Thyroid gland (tissue), 4 donors: ENCODE measurements around the gene TMEM52B. TPM values are rescaled to one million over a fixed set of nuclear protein-coding genes. Genes with fewer than 3 reads are reported as not detected.

ENCODE experiments used
- DNase-seq, 2 donors: peaks; one replicate each; pipeline ENCODE4 v3.0.0-alpha.2; 2019
- H3K27ac ChIP-seq, 3 donors: fragments of 200-600 bp; sonication (generic); 1 replicate in 2 of 3; 2 replicates in 1 of 3; pipeline ENCODE4 v1.5.1; 2016 to 2019; ENCODE audit warnings: mild to moderate bottlenecking in 1 of 3, moderate library complexity in 1 of 3
- H3K27me3 ChIP-seq: fragments of 200-600 bp; sonication (generic); one replicate; pipeline ENCODE4 v1.5.1; 2019
- H3K36me3 ChIP-seq, 2 donors: fragments of 200-600 bp; sonication (generic); one replicate each; pipeline ENCODE4 v1.5.1; 2016 to 2019
- H3K4me1 ChIP-seq, 2 donors: fragments of 200-600 bp; sonication (generic); one replicate each; pipeline ENCODE4 v1.5.1; 2017 to 2019
- H3K4me3 ChIP-seq, 3 donors: fragments of 200-600 bp; sonication (generic); replicated peaks in 1 of 3; 1 replicate in 2 of 3; 2 replicates in 1 of 3; pipeline ENCODE4 v1.5.1; 2016; ENCODE audit warnings: mild to moderate bottlenecking in 1 of 3
- H3K9me3 ChIP-seq: fragments of 200-600 bp; sonication (generic); one replicate; pipeline ENCODE4 v1.5.1; 2017
- POLR2A ChIP-seq, 2 donors: fragments of 450-650 bp; IDR thresholded peaks; one replicate each; pipeline ENCODE4 v1.6.1; 2017; ENCODE audit warnings: antibody characterized with exemption in 2 of 2, mild to moderate bottlenecking in 2 of 2, moderate library complexity in 1 of 2
- WGBS, 2 donors: methylation state at CpG; one replicate each; pipeline ENCODE4 v1.1.5; 2017; 5-methylcytosine and 5-hydroxymethylcytosine counted together
- intact Hi-C: fragments of 100-400 bp; cut with DNase I; formaldehyde crosslinking; loops from one replicate; pipeline ENCODE4 v1.15.1; 2023
- total RNA-seq, 4 donors: library from RNA; depleted of rRNA; stranded (reverse); fragments of >200 nt; gene quantifications; one replicate each; pipeline ENCODE4 v1.2.3, GENCODE V29; 2016
- TF ChIP-seq, protein P1 (sequence below), 6 experiments: fragments of 200-600 bp in 3 of 6; fragments of 450-650 bp in 3 of 6; sonication (generic) in 3 of 6; IDR thresholded peaks; one replicate each; pipeline ENCODE4 v1.5.1; 2016 to 2019; ENCODE audit warnings: antibody characterized with exemption in 6 of 6, mild to moderate bottlenecking in 2 of 6, inconsistent platforms in 1 of 6, moderate library complexity in 1 of 6

The TMEM52B gene
- not detected for total RNA-seq

DNA sequence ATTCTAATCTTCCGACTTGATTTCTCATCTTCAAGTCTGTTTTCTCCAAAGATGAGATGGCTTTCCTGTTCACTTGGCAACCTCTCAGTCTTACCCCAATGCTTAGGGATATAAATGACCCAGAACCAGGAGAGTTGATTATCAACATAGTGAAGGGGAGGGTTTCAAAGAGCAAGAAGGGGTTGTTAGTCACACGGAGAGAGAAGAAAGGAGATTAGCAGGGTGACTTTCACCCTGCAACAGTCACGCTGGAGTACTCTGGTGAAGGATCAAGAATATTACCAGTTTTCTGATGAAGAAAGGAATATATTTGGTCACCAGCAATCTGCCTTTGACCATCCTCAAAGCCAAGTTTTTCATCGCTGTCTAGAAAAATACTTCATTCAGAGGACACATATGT lies at the start of gene TMEM52B:
Gene TMEM52B, plus strand, starts transcription at position 212 of the 400 bp plus-strand sequence. CDS start 543 bp downstream, outside the sequence.
- H3K4me3 ChIP-seq = no peak within 1 kb of the TSS
- H3K27me3 ChIP-seq = no peaks in the 10 kb centered on the region
- WGBS, 2 donors = 57 to 63% methylated on average over 4 of the region's 4 CpGs
- H3K4me1 ChIP-seq = no peaks in the 10 kb centered on the region
- H3K27ac ChIP-seq = no peak within 1 kb of the TSS
- no peak for TF ChIP-seq POLR2A (IDR thresholded peaks at IDR 0.05)
- TF ChIP-seq, protein P1, sequence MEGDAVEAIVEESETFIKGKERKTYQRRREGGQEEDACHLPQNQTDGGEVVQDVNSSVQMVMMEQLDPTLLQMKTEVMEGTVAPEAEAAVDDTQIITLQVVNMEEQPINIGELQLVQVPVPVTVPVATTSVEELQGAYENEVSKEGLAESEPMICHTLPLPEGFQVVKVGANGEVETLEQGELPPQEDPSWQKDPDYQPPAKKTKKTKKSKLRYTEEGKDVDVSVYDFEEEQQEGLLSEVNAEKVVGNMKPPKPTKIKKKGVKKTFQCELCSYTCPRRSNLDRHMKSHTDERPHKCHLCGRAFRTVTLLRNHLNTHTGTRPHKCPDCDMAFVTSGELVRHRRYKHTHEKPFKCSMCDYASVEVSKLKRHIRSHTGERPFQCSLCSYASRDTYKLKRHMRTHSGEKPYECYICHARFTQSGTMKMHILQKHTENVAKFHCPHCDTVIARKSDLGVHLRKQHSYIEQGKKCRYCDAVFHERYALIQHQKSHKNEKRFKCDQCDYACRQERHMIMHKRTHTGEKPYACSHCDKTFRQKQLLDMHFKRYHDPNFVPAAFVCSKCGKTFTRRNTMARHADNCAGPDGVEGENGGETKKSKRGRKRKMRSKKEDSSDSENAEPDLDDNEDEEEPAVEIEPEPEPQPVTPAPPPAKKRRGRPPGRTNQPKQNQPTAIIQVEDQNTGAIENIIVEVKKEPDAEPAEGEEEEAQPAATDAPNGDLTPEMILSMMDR (IDR thresholded peaks at IDR 0.05) = no peak
- intact Hi-C loops = no loop called here
- no peak for DNase-seq
- H3K36me3 ChIP-seq = no peaks in the 10 kb centered on the region
- H3K9me3 ChIP-seq = no peaks in the 10 kb centered on the region

DNA sequence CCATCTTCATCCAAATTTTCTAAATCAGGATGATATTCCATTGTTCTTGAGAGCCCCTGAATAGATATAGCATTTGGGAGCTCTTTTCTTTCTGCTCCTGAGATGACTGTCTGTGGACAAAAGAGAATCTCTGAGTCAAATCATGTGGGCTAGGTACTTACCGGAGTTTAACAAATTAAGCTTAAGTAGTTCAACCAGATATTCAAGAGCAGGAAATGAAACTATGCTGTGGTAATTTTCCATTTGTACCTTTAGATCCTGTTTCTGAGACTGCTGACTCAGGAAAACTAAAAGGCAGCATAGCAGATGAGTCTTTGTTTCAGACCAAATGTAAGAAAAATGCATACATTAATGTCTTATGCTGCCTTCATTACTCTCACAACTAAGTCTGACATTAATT lies 48.8 kb upstream of the TMEM52B start, which contains the start of gene CLEC7A:
Gene CLEC7A, minus strand, starts transcription at position 158 of the 400 bp plus-strand sequence. Its CDS starts 117 bp downstream, at position 41.
- Histone ChIP-seq H3K27me3 (no peaks in the 10 kb centered on the region), H3K4me1 (no peaks in the 10 kb centered on the region), H3K4me3 (no peak within 1 kb of the TSS), H3K27ac (no peak within 1 kb of the TSS), H3K9me3 (no peaks in the 10 kb centered on the region), H3K36me3 (no peaks in the 10 kb centered on the region)
- intact Hi-C loops = loop anchor here (10.0 kb wide), 1 partner anchor 95 kb away; the partner anchor contains the start of gene CLEC9A
- no peak for DNase-seq
- no peak for TF ChIP-seq POLR2A (IDR thresholded peaks at IDR 0.05)
- TF ChIP-seq, protein P1 (IDR thresholded peaks at IDR 0.05) = no peak
- 29 to 41% methylated on average over 1 of the region's 1 CpG for WGBS, 2 donors

DNA sequence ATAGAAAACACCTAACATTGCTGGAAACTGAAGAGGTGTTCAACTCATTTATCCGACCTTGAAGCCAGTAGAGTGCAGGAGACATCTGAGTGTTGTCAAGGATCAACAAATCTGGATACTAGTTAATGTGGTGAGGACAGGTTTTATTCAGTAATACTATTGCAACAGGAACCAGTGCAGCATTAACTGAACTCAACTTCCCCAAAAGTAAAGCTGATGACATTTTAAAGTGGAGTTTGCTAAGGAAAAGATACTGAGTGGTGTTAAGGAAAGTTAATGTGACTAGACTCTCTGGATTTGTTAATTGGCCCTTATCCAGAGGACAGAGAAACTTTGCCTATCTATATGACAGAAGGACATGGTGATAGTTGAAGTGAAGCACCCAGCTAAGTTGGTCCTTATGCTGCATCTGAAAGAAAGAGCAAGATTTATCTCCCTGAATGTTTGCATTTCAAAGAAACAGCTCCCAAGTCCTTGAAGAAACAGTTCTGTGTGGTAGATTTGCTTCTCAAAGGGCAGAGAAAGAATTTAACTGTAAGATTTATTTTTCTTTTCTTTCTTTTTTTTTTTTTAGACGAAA lies 47.6 kb upstream of the TMEM52B start:
- TF ChIP-seq, protein P1 (IDR thresholded peaks at IDR 0.05) = no peak
- no peak for TF ChIP-seq POLR2A (IDR thresholded peaks at IDR 0.05)
- WGBS, 2 donors = 62 to 66% methylated on average over 2 of the region's 2 CpGs

DNA sequence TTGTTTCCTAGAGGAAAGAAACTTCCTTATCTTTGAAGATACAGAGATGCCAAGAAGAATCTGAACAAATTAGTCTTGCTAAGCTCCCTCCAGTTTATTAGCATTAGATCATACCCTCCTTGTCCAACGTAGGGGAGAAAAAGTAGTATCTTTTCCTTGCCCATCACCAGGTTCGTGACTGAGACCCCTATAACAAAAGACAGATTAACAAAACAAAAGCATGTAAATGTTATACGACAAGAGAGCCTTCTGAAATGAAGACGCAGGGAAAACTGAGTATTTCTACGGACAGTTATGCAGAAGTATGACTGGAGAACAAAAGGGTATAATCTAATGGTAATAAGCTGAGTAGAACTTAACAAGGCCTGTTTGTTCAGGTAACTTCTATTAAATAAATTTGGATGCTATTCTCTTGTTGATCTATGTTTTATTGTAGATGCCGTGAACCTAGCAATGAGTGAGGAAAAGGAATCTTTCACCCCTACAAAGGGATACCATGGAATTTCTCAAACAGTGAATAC lies 45.9 kb upstream of the TMEM52B start:
- Histone ChIP-seq H3K4me3 (no peak overlapping the region), H3K27ac (no peak overlapping the region), H3K27me3 (no peaks in the 10 kb centered on the region), H3K9me3 (no peaks in the 10 kb centered on the region), H3K4me1 (no peaks in the 10 kb centered on the region), H3K36me3 (no peaks in the 10 kb centered on the region)
- TF ChIP-seq, protein P1 (IDR thresholded peaks at IDR 0.05) = no peak
- TF ChIP-seq POLR2A (IDR thresholded peaks at IDR 0.05) = no peak
- intact Hi-C loops = loop anchor here (10.0 kb wide), 1 partner anchor 98 kb away; the partner anchor contains the start of gene CLEC9A
- 72 to 74% methylated on average over 6 of the region's 6 CpGs for whole genome bisulfite sequencing, 2 donors
- no peak for DNase-seq

More for the DNA sequence above, 47.6 kb upstream of the TMEM52B start:
- Histone ChIP-seq H3K4me1 (no peaks in the 10 kb centered on the region), H3K36me3 (no peaks in the 10 kb centered on the region), H3K9me3 (no peaks in the 10 kb centered on the region), H3K27ac (no peak overlapping the region), H3K27me3 (no peaks in the 10 kb centered on the region), H3K4me3 (no peak overlapping the region)
- intact Hi-C loops = loop anchor here (10.0 kb wide), 1 partner anchor 96 kb away; the partner anchor contains the start of gene CLEC9A
- no peak for DNase-seq

DNA sequence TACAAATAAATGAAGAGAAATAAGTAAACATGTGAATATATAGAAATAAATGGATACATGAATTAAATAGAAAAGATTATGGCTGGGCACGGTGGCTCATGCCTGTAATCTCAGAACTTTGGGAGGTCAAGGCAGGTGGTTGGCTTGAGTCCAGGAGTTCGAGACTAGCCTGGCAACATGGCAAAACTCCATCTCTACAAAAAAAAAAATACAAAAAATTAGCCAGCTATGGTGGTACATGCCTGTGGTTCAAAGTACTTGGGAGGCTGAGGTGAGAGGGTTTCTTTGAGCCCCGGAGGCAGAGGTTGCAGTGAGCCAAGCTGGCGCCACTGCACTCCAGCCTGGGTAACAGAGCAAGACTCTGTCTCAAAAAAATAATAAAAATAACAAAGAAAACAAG lies 43.7 kb upstream of the TMEM52B start:
- H3K27ac ChIP-seq = no peak overlapping the region
- DNase-seq = no peak
- H3K9me3 ChIP-seq = no peaks in the 10 kb centered on the region
- 80 to 83% methylated on average over 4 of the region's 4 CpGs for WGBS, 2 donors
- no peaks in the 10 kb centered on the region for H3K4me1 ChIP-seq
- TF ChIP-seq POLR2A (IDR thresholded peaks at IDR 0.05) = no peak
- TF ChIP-seq, protein P1 (IDR thresholded peaks at IDR 0.05) = no peak
- no peaks in the 10 kb centered on the region for H3K36me3 ChIP-seq
- intact Hi-C loops = loop anchor here (10.0 kb wide), 1 partner anchor 100 kb away; the partner anchor contains the start of gene CLEC9A
- H3K27me3 ChIP-seq = no peaks in the 10 kb centered on the region
- no peak overlapping the region for H3K4me3 ChIP-seq
